ENCODE data around the gene COL27A1.
A peak's percentile ranks its signal among the peaks of the same experiment; 100 is the strongest.

The COL27A1 gene

DNA sequence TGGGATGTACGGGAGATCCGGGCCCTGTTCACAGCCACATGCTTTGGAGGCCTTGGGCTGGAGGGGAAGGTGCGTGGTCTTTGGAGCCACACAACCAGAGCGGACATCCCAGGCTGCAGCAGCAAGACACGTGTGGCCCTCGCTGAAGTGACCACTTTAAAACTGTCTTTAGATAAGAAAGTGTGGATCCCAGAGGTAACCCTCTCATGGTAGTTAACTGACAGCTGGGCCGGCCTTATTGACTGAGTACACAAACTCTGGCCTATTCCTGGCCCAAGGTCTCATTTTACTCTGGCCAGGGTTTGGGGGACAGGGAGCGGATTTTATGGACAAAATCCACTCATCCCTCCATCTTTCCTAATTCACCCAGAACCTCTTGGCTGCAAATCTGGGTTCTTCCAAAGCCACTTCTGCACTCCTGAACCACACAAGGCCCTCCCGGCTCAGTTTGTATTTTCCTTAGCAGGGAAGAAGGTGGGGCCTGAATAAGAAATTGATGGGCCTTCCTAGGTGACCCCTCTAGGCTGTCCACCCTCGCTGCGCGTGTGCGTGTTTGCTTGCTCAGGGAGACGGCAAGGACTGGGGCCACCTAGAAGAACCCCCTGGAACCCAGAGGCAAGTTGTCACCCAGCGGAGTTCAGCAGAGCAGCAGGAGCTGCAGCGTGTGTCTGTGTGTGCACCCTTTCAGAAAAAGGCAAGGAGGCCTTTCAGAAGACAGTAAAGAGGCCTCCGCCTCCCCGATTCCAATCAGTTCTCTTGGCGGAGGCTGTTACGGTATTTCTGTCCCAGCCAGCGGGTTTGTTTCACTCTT lies 94.3 kb downstream of the COL27A1 start:
- DNase-seq, result no peak

- DNase-seq, result no peak
These were observed 94.9 kb downstream of the COL27A1 start for GRCh38 chr9:114250235-114250568.

DNA sequence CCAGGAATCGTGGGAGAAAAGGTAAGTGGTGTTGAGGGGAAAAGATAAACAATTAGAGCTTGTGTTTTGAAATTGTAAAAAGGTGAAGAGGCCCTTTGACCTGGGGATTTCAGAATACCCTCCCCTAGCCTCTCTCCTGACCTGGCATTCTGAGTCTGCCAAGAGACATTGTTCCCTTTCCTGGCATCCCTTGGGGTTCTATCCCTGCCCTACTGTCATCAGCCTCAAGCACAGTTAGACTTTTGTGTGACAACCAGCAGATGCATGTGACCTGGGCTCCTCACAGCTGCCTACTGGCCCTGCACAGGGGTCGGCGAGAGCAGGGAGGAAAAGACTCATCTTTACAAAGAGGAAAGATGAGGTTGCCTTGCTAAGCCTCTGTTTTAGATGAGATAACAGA lies 95.3 kb downstream of the COL27A1 start:
- no peak for DNase-seq

DNA sequence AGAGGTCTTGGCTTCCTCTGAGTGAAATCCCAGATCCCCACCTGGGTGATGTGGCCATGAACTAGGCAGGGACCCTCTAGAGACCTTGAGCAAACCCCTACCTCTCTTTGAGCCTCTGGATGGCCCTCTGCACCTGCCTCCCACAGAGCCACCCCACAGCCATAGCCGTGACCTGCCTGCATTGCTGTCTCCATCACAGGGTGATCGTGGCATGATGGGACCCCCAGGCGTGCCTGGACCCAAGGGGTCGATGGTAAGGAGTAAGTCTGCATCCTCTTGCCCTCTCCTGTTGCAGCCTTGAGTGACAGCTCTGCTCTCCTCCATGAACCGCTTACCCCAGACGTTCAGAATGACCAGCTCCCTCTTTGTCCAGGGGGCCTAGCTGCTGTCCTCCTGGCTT lies 97.1 kb downstream of the COL27A1 start:
- DNase-seq, result no peak

DNA sequence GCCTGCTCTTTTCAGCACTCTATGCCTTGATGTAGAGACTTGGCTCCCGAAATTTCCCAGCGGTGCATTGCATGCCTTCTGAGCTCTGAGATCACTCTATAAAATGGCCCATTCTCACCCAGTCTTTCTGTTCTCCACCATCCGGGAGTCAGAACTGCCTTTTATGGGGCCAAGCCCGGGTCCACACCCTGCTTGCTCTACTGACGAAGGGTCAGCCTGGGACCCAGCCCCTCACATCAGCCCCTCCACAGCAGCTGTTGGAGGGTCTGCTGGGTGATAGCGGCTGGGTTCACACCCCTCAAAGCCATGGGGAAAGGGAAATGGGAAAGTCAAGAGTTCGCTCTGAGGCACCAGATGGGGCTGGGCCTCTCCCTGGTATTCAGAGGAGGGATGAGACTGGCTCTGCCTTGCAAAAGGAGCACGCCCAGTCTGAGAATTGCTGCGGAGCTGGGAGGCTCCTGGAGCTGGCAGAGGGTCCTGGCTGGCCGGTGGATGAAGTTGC lies 101.5 kb downstream of the COL27A1 start:
- DNase-seq, result no peak

GRCh38 chr9:114258218-114258617 lies 102.9 kb downstream of the COL27A1 start:
- no peak for DNase-seq

GRCh38 chr9:114258866-114259797 lies 103.8 kb downstream of the COL27A1 start:
- no peak for DNase-seq

- no peak for DNase-seq
These were observed 104.6 kb downstream of the COL27A1 start for GRCh38 chr9:114259798-114260523.

DNA sequence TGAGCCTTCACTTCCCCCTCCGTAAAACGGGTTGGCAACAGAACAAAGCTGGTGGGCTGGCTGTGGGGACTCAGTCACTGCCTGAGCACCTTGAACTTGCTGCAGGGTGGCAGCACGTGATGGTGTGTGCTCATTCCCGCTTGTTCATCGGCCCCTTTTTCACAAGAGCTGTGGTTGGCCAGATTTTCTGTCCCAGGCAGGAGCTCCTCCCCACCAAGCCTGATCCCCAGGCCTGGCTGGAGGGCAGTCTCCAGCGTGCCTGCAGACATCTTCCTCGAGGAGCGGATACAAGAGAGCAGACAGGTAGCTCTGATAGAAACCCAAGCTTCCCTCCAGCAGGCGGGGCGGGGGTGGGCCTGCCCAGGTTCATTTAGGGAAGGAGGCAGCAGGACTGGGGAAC lies 105.7 kb downstream of the COL27A1 start:
- no peak for DNase-seq

DNA sequence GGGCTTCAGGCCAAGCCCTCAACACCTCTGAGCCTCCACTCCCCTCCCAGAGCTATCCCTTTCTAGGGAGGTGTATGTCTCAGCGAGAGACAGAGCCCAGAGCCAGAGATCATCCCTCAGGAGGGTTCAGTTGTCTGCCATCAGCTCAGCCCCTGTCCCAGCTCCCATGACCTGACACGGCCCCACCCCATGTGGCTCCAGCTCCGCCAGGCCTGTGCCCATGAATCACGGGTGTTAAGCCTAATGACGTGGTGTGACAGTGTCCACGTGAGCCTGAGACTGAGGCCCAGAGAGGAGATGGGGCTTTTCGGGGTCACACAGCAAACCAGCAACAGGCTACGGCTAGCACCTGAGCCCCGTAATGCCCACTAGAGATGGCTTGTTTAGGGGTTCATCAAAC lies 106.7 kb downstream of the COL27A1 start:
- DNase-seq, result no peak

- no peak for DNase-seq
These were observed 108.6 kb downstream of the COL27A1 start for GRCh38 chr9:114263853-114264510.

GRCh38 chr9:114264806-114265550 lies 109.6 kb downstream of the COL27A1 start:
- DNase-seq, result no peak

DNA sequence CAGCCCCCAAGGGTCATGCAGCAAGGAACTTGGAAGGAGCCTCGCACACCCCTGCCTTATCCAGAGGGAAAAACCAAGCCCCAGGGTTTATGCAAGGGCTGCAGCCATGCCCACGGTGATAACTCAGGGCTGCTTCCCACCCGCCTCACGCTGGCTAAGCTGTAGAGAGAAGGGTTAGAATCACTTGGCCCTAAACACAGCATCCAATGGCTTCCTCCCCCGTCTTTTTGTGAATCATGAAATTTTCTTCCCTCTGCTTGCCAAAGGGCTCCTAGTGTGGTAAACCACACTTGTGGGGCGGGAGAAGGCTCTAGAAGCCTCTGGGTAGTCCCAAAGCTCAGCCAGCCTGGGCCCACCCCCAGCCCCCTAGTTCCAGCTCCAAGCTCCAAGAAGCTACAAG lies 111.6 kb downstream of the COL27A1 start:
- DNase-seq, result no peak

DNA sequence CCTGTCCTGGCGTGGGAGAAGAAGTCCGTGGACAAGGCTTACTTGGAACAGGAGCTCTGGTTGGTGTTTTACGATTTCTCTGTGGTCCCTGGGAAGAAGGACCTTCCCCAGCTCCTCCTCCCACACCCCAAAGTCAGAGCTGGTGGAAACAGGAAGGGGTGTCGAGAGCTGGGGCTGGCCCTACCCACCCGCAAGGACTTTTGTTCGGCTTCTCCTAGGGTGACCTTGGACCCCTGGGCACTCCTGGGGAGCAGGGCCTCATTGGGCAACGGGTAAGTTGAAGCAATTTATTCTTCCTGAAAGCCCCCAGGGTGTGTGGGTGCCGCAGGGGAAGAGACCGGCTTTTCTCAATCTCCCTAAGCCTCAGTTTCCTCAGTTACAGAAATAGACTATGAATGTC lies 113.7 kb downstream of the COL27A1 start:
- no peak for DNase-seq

GRCh38 chr9:114270120-114270975 lies 115.0 kb downstream of the COL27A1 start:
- no peak for DNase-seq

DNA sequence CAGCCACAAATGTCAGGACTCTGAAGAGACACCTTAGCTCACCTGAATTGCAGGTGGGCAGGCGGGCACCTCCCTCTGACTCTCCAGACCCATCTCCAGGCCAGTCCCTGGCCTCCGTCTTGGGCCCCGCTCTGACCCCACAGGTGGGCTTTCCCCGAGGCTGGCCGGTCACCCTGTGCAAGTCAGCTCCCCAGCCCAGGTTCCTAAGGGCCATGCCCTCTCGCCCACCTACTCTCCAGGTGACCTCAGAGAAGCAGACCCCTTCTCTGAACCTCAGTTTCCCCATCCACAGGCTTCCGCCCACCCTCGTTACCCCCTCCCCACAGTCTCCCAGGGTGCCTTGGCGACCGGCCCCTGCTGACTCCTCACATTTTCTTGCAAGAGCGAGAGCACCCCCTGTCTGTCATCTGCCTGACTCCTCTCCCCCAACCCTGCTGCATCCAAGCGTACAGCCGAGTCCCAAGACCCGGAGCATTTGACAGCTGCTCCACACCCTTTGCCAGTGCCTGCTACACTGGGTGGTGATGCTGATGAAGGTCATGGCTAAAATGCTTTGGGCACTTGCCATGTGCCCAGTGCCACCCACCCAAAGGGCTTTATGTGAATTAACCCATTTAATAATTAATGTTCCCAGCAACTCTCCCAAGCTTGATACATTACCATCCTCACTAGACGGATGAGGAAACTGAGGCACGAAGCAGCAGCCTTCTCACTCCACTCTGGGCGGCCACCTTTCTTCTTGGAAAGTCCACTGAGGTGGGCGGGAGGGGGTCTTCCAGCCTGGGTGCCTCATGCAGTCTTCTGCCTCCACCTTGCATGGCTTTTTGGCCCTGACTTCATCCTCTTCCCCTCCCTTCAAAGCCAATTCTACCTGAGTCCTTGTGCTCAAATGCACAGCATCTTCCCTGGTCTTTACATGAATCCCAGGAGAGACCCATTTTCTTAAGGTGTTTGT lies 116.5 kb downstream of the COL27A1 start:
- DNase-seq, result peak in 1 of 2 experiments; percentile 8

DNA sequence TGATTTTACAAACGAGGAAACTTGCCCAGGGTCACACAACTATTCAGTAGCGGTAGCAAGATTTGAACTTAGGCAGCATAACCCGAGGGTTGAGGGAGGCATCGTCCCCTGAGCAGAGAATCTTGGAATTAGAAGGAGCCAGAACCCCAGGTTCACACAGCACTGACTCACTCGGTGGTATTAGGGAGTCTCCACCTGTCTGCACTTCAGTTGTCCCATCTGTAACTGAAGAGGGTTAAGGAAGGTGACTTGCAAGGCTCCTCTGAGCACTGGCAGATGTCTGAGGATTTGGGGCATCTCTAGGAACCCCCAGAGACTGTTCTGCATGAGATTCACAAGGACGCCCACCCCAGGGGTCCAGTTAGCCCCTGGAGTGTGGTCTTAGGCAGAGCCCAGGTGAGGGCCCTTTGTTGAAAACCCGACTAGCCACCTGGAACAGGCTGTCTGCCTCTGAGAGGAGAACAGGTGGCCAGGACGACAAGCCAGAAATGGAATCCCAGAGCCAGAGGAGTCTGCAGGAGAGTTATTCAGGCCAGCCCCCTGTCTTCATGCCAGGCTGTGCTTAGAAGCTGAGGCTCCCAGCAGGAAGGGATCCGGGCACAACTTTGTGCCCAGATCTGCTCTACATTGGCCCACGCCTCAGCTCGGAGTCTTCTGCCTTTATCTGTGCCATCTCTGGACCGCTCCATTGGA lies 117.5 kb downstream of the COL27A1 start:
- no peak for DNase-seq

DNA sequence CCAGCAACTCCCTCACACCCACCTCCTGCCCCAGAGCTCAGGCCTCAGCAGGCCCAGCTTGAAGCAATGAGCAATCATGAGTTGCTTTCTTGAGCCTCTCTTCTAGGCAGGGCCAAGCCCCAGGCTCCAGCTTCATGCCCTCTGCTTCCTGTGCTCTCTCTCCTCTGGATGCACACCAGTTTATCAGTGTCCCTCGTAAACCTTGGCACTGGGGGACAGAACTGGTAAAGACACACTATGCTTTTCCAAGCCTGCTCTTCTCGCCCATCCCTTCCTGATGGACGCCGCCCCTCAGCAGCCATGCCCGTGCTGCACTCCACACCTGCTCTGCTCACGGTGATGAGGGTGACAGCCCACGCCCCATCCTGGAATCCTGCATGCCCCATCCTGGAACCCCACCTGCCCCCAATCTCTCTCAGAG lies 118.1 kb downstream of the COL27A1 start:
- no peak for DNase-seq

DNA sequence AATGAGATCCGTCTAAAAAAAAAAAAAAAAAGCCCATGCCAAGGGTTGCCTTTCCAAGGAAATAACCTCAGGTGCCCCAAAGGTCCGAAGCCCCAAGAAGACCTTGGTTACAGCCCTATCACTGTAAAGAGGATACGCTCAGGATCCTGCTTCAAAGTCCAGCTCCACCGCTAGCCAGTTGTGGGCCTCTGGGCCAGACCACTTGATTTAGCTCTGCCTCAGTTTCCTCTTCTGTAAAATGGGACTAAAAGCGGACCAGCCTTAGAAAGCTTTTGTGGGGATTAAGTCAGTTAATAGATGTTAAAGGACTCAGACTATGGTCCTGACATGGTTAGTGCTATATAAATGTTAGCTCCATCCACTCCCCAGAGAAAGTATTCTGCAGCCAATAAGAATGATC lies 118.9 kb downstream of the COL27A1 start:
- DNase-seq, result no peak
